Neural progenitor cell (in vitro differentiated cells): ENCODE measurements around the gene RUFY2. TPM values are rescaled to one million over a fixed set of nuclear protein-coding genes. Genes with fewer than 3 reads are reported as not detected.

Experiments
- DNase-seq: peaks from one replicate; pipeline ENCODE4 v3.0.0-alpha.2; 2016; ENCODE audit warnings: low spot score
- H2AFZ ChIP-seq: fragments of 200-600 bp; sonication (generic); replicated peaks from 2 replicates; pipeline ENCODE4 v1.6.1; 2016; ENCODE audit warnings: antibody characterized with exemption
- H3F3A ChIP-seq: fragments of 200-600 bp; sonication (generic); 2 replicates; pipeline ENCODE4 v1.6.1; 2016; ENCODE audit warnings: antibody characterized with exemption, low read depth
- H3K27ac ChIP-seq: fragments of 200-600 bp; sonication (generic); 2 replicates; pipeline ENCODE4 v1.5.1; 2016; ENCODE audit warnings: mild to moderate bottlenecking
- H3K27me3 ChIP-seq: fragments of 200-600 bp; sonication (generic); 2 replicates; pipeline ENCODE4 v1.6.1; 2016; ENCODE audit warnings: mild to moderate bottlenecking, moderate library complexity
- H3K36me3 ChIP-seq: fragments of 200-600 bp; sonication (generic); 2 replicates; pipeline ENCODE4 v1.5.1; 2016
- H3K4me1 ChIP-seq: fragments of 200-600 bp; sonication (generic); 2 replicates; pipeline ENCODE4 v1.6.1; 2016; ENCODE audit warnings: mixed run types
- H3K4me2 ChIP-seq: fragments of 200-600 bp; sonication (generic); 2 replicates; pipeline ENCODE4 v1.6.1; 2016
- H3K4me3 ChIP-seq: fragments of 200-600 bp; sonication (generic); 2 replicates; pipeline ENCODE4 v1.5.1; 2016
- H3K79me2 ChIP-seq: fragments of 200-600 bp; sonication (generic); 2 replicates; pipeline ENCODE4 v1.6.1; 2016; ENCODE audit warnings: low read depth
- H3K9ac ChIP-seq: fragments of 200-600 bp; sonication (generic); 2 replicates; pipeline ENCODE4 v1.6.1; 2016
- H3K9me3 ChIP-seq: fragments of 200-600 bp; sonication (generic); 2 replicates; pipeline ENCODE4 v1.5.1; 2016; ENCODE audit warnings: low read depth
- H4K20me1 ChIP-seq: fragments of 200-600 bp; sonication (generic); 2 replicates; pipeline ENCODE4 v1.6.1; 2016; ENCODE audit warnings: low read depth
- H3K27ac Mint-ChIP-seq: 3 replicates; pipeline ENCODE4 v1.8.0; 2021; ENCODE audit warnings: mixed read lengths
- H3K27me3 Mint-ChIP-seq: 2 replicates; pipeline ENCODE4 v1.8.0; 2022; ENCODE audit warnings: low read depth, mild to moderate bottlenecking, inconsistent platforms, moderate library complexity, mixed read lengths; ENCODE audit not compliant: insufficient read depth
- H3K36me3 Mint-ChIP-seq: 3 replicates; pipeline ENCODE4 v1.8.0; 2021; ENCODE audit warnings: mixed read lengths
- H3K4me1 Mint-ChIP-seq: 3 replicates; pipeline ENCODE4 v1.8.0; 2021; ENCODE audit warnings: mixed read lengths
- H3K4me3 Mint-ChIP-seq: 3 replicates; pipeline ENCODE4 v1.8.0; 2021; ENCODE audit warnings: mild to moderate bottlenecking, moderate library complexity, mixed read lengths
- H3K9me3 Mint-ChIP-seq: 3 replicates; pipeline ENCODE4 v1.8.0; 2020; ENCODE audit warnings: mixed read lengths
- EZH2 ChIP-seq: fragments of 200-600 bp; sonication (generic); IDR thresholded peaks from 2 replicates; pipeline ENCODE4 v1.6.1; 2017; ENCODE audit warnings: antibody characterized with exemption, mild to moderate bottlenecking, moderate library complexity
- EZH2phosphoT487 ChIP-seq: fragments of 200-600 bp; sonication (generic); IDR thresholded peaks from 2 replicates; pipeline ENCODE4 v1.6.1; 2017; ENCODE audit warnings: antibody characterized with exemption
- total RNA-seq: library from RNA; depleted of rRNA; stranded (reverse); fragments of >200 nt; gene quantifications from 2 replicates; pipeline ENCODE4 v1.2.3, GENCODE V29; 2015; ENCODE audit warnings: low replicate concordance
- TF ChIP-seq, protein P1 (sequence below): fragments of 200-600 bp; sonication (generic); IDR thresholded peaks from 2 replicates; pipeline ENCODE4 v1.5.1; 2017; ENCODE audit warnings: antibody characterized with exemption, mild to moderate bottlenecking

The RUFY2 gene
- total RNA-seq, 1 donor from 2014 or later, result 45.2 TPM

DNA sequence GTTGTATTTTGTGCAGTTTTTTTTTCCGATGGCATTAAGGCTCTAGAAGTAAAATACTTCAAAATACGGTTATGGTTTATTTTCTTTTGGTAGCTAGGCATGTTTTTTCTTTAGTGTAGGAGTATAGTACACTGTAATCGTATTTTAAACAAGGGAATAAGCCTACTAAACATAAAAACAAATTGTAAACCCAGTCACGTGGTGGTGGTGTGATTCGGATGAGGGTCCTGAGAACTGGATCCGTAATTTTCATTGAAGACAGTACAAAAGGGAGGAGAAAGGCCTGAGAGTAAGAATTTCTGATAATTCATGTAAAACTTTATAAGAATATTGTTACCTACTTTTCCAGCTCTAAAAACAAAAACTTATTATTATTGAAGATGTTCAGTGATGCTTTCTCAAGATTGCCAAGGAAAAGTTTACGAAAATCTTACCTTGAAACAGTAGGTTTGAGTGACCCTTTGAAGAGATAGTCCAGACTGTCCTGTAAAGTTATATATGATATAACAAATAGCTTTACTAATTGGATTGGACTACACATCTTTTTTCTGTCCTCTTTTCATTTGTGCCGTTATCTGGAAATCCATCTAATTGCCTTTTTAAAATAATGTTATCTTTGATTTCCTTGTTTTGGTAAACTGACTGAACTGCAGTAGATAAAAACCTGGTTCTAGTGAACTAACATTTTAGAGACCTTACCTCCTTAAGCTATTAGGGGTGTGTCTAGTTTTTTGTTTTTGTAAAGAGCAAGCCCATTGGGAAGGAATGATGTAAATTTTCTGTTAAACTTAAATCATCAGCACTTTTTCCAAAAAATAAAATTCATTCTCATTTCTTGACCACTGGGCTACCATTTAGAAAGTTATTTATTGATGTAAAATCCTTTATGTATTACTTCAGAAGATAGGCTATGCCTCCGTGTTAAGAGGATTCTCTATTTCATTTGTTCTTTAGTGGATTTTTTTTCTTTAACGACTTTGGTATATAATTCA is 73.3 kb downstream of the RUFY2 start:
- H3K9me3 Mint-ChIP-seq, result no peaks in the 10 kb centered on the region
- H3K4me1 Mint-ChIP-seq, result peaks cover 62% of the 10 kb centered on the region
- peaks cover 59% of the 10 kb centered on the region for H3F3A ChIP-seq
- H3K36me3 ChIP-seq, result peaks cover 28% of the 10 kb centered on the region
- H3K27ac Mint-ChIP-seq, result peak overlapping the region; percentile 100
- peaks cover 54% of the 10 kb centered on the region for H3K4me1 ChIP-seq
- no peak overlapping the region for H2AFZ ChIP-seq
- peak overlapping the region; percentile 99 for H3K9ac ChIP-seq
- H3K27ac ChIP-seq, result peak overlapping the region; percentile 99
- peaks cover 59% of the 10 kb centered on the region for H4K20me1 ChIP-seq
- peaks cover 34% of the 10 kb centered on the region for H3K36me3 Mint-ChIP-seq
- no peak for DNase-seq
- H3K4me3 ChIP-seq, result peak overlapping the region; percentile 90
- H3K27me3 ChIP-seq, result no peaks in the 10 kb centered on the region
- peaks cover 95% of the 10 kb centered on the region for H3K79me2 ChIP-seq
- H3K27me3 Mint-ChIP-seq, result peaks cover 10% of the 10 kb centered on the region
- peak overlapping the region; percentile 99 for H3K4me3 Mint-ChIP-seq
- H3K9me3 ChIP-seq, result no peaks in the 10 kb centered on the region
- peak overlapping the region; percentile 88 for H3K4me2 ChIP-seq
- TF ChIP-seq, protein P1, sequence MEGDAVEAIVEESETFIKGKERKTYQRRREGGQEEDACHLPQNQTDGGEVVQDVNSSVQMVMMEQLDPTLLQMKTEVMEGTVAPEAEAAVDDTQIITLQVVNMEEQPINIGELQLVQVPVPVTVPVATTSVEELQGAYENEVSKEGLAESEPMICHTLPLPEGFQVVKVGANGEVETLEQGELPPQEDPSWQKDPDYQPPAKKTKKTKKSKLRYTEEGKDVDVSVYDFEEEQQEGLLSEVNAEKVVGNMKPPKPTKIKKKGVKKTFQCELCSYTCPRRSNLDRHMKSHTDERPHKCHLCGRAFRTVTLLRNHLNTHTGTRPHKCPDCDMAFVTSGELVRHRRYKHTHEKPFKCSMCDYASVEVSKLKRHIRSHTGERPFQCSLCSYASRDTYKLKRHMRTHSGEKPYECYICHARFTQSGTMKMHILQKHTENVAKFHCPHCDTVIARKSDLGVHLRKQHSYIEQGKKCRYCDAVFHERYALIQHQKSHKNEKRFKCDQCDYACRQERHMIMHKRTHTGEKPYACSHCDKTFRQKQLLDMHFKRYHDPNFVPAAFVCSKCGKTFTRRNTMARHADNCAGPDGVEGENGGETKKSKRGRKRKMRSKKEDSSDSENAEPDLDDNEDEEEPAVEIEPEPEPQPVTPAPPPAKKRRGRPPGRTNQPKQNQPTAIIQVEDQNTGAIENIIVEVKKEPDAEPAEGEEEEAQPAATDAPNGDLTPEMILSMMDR, result no peak
- TF ChIP-seq EZH2phosphoT487, result no peak
- no peak for TF ChIP-seq EZH2

DNA sequence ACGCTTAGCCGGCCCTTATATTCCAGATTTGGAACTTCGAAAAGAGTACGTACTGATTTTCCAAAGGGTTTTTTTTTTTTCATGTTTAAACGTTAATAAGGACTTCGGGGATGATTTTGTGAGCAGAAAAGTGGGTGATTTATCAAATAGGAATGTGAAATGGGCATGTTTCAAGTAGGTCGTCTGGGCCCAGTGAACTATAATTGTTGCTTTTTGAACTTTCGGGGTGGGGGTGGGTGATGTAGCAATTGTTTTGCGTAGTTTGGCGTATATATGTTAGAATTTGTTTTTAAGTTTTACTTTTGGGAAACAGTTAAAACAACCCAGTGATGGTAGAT is 74.0 kb downstream of the RUFY2 start:
- Histone ChIP-seq H2AFZ (no peak overlapping the region), H3K27me3 (no peaks in the 10 kb centered on the region), H3K4me2 (peak overlapping the region; percentile 88), H3K4me1 (peaks cover 56% of the 10 kb centered on the region), H3K79me2 (peaks cover 89% of the 10 kb centered on the region), H3K9ac (peak overlapping the region; percentile 99), H3K27ac (peak overlapping the region; percentile 99), H3F3A (peaks cover 59% of the 10 kb centered on the region), H3K4me3 (peak overlapping the region; percentile 90), H3K9me3 (no peaks in the 10 kb centered on the region), H3K36me3 (peaks cover 21% of the 10 kb centered on the region), H4K20me1 (peaks cover 52% of the 10 kb centered on the region)
- H3K36me3 Mint-ChIP-seq, result peaks cover 31% of the 10 kb centered on the region
- H3K27ac Mint-ChIP-seq, result peak overlapping the region; percentile 100
- no peak for DNase-seq
- peak overlapping the region; percentile 99 for H3K4me3 Mint-ChIP-seq
- TF ChIP-seq EZH2phosphoT487, result no peak
- no peak for TF ChIP-seq EZH2
- TF ChIP-seq, protein P1, result no peak
- no peaks in the 10 kb centered on the region for H3K9me3 Mint-ChIP-seq
- H3K4me1 Mint-ChIP-seq, result peaks cover 68% of the 10 kb centered on the region
- peaks cover 10% of the 10 kb centered on the region for H3K27me3 Mint-ChIP-seq

DNA sequence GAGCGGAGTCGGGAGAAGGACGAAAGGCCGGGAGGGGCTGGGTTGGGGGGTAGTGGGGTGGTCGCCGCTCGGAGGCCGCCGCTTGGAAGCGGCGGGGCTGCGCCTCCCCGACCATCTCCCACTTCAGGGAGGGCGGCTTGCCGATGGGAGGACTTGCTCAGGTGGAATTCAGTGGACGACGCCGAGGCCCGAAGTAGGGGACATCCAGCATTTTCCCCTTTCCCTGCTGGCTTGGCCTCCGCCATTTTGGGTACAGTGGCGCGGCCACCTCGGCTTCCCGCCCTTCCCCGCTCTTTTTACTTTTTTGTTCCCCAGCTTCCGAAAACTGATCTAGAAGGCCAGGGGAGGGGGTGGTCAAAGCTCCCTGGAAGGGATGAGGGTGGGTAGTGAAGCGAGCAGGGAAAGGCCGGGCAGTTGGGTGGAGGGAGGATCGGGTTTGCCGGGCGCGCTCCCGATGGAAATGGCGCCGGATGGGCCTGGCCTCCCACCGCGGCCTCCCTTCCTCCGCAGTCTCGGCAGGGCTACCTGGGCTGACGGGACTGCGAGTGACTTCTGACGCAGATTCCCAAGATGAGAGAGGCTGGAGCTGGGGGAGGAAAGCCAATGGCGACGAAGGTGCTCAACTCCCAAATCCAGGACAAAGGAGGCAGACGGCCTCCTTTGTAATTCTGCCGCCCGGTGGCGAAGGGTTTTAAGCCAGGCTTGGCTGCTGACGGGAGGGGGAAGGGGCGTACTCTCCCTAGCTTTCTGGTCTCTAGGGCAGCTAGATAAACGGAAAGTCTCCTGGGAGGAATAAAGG is 74.6 kb downstream of the RUFY2 start, which contains the start of gene PBLD:
PBLD (minus strand) TSS at position 670 of the 799 bp plus-strand sequence. CDS start 26,084 bp downstream, outside the sequence.
- no peaks in the 10 kb centered on the region for H3K9me3 ChIP-seq
- peaks cover 18% of the 10 kb centered on the region for H3K36me3 ChIP-seq
- H3K27me3 Mint-ChIP-seq, result peaks cover 10% of the 10 kb centered on the region
- H4K20me1 ChIP-seq, result peaks cover 47% of the 10 kb centered on the region
- H3K36me3 Mint-ChIP-seq, result peaks cover 26% of the 10 kb centered on the region
- peak within 1 kb of the TSS; percentile 88 for H3K4me2 ChIP-seq
- peak within 1 kb of the TSS; percentile 99 for H3K4me3 Mint-ChIP-seq
- TF ChIP-seq EZH2 (no peak), EZH2phosphoT487 (no peak)
- TF ChIP-seq, protein P1, result peak; percentile 51
- peak within 1 kb of the TSS; percentile 100 for H3K27ac Mint-ChIP-seq
- peaks cover 64% of the 10 kb centered on the region for H3K4me1 Mint-ChIP-seq
- peak; percentile 94 for DNase-seq
- peak within 1 kb of the TSS; percentile 90 for H3K4me3 ChIP-seq
- peak within 1 kb of the TSS; percentile 99 for H3K27ac ChIP-seq
- H3F3A ChIP-seq, result peaks cover 59% of the 10 kb centered on the region
- peak within 1 kb of the TSS; percentile 99 for H3K9ac ChIP-seq
- peaks cover 84% of the 10 kb centered on the region for H3K79me2 ChIP-seq
- H3K27me3 ChIP-seq, result no peaks in the 10 kb centered on the region
- H3K4me1 ChIP-seq, result peaks cover 56% of the 10 kb centered on the region
- H2AFZ ChIP-seq, result peak within 1 kb of the TSS; percentile 65
- H3K9me3 Mint-ChIP-seq, result no peaks in the 10 kb centered on the region
